NCI-H1048 (cell line): Measurements from ENCODE around the gene PDE1C.
"Not testable (repeated sequence)": the region's sequence is repeated elsewhere in the genome, so short reads cannot be mapped to it uniquely, and the experiment has no call there.

Experiments
- DNase-seq: peaks from one replicate; lab custom pipeline; 2025; lab: John Stamatoyannopoulos, UW

Gene PDE1C

DNA sequence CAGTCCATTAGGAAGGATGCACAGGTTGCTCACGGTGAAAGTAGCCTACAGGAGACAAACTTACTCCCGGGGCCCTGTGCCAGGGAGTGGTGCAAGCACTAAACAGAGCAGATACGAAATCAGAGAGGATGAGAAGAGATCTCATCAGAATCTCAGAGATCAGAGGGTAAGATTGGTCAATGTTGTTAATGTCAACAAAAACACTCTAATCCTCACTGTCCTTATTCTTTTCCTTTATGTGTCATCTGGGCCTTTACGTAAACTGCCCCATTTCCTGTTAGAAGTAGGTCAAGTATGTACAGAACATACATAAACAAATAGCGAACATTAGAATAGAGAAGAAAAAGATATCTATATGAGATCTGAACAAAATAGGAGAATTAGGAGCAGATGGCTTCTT lies 220.1 kb downstream of the PDE1C start:
- no peak for DNase-seq

DNA sequence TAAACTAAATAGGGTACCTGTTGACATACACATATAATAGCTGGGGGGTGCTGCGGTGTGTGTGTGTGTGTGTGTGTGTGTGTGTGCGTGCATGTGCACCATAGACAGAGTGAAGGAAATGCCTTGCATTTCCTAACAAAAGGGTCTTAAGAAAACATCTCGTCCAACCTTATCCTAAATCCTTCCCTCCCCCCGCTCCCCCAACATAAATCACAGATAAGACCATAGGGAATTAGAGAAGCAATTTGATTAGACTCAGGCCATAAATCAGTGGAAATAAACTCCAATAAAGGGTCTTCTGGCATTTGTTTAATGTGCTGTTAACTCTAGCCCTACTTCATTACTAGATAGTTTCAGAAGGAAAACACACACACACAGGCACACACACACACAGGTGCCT lies 234.7 kb downstream of the PDE1C start:
- DNase-seq, result no peak

GRCh38 chr7:31833625-31834024 lies 236.6 kb downstream of the PDE1C start:
- not testable (repeated sequence) for DNase-seq

DNA sequence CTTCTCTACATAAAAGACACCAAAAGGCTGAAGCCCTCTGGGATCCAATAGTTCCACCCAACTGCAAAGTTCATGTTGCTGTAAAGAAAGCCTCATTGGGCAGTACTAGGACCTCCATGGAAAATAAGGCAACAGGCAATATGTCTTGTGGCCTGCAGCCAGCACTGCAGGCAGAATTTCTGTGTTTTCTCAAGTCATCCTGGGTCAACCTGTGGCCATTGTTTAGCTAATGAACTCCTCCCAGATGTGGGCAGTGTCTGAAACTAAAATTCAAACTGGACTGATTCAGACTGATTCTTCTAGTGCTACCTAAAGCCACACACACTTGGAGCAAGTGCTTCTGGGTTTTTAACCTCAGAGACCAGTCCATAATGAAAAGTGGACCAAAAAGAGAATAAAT lies 241.7 kb downstream of the PDE1C start:
- no peak for DNase-seq

GRCh38 chr7:31825576-31825975 lies 244.6 kb downstream of the PDE1C start:
- no peak for DNase-seq

DNA sequence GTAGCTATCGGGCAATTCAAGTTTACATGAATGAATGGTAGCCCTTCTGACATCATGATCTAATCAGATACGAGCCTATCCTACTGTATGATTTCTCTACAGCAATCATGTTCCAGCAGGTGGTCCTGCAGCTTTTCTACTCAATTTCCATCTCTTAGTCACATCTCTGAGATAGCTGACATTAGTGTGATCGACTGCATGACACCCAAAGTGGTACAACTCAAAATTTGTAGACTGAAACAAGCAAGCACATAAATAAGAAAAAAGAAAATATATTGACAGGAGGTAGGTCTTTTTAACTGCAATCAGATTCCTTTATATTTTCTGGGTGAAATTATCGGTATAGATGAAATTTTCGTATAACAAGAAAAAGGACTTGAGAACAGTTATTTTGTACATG lies 251.2 kb downstream of the PDE1C start:
- no peak for DNase-seq

- DNase-seq, result no peak
These were observed 253.4 kb downstream of the PDE1C start for GRCh38 chr7:31816810-31817209.

DNA sequence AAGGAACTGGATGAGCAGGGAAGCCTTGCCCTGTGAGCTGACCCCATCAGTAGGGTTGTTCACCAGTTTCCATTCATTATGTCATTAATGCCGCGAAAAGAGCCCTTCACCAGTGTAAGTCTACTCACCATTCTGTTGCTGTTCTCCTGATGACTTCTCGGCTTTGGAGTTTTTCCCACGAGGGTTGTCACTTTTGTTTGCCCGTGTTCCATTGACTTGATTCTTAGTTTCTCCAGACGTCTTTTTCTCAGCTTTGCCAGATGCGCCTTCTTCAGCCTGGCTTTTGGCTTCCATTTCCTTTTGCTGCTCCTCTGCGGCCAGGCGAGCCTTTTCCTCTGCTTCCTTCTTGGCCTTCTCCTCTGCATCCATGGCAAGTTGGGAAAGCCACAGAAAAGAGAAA lies 254.4 kb downstream of the PDE1C start:
- DNase-seq, result no peak

DNA sequence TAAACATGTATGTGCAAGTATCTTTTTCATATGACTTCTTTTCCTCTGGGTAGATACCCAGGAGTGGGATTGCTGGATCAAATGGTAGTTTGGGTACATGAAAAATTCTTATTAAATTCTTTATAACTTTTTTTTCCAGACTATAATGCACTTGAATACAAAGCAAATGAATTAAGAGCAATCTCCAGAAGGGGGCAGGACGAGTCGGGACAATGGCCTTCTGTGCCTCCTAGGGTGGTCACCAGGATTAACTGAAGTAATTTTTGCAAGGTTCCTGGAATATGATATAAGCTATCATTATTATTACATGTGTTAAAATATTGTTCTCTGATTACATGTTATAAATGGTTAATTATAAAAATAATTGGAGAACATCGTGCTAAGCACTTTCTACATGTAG lies 256.0 kb downstream of the PDE1C start:
- no peak for DNase-seq

GRCh38 chr7:31811650-31812461 lies 258.4 kb downstream of the PDE1C start:
- DNase-seq, result no peak

DNA sequence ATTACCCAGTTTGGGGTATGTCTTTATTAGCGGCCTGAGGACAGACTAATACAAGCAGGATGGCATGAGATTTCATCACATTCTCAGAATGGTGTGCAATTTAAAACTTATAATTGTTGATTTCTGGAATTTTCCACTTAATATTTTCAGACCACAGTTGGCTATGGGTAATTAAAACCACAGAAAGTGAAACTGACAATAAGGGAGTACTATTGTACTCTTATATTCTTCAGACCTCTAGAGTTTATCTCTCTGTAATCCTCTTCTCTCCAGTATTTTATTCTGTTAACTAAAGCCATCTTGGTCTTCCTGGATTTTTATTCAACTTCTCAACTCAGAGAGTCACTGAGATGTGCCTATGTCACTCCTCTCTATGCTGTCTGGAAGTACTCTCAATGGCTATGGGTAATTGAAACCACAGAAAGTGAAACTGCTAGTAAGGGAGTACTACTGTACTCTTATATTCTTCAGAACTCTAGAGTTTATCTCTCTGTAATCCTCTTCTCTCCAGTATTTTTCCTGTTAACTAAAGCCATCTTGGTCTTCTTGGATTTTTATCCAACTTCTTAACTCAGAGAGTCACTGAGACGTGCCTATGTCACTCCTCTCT lies 264.9 kb downstream of the PDE1C start:
- DNase-seq, result no peak

- DNase-seq, result no peak
These were observed 273.8 kb downstream of the PDE1C start for GRCh38 chr7:31796375-31796774.

- no peak for DNase-seq
These were observed 275.3 kb downstream of the PDE1C start for GRCh38 chr7:31794851-31795344.

- DNase-seq, result no peak
These were observed 278.3 kb downstream of the PDE1C start for GRCh38 chr7:31791881-31792280.

- DNase-seq, result no peak
These were observed 281.1 kb downstream of the PDE1C start for GRCh38 chr7:31788883-31789680.

DNA sequence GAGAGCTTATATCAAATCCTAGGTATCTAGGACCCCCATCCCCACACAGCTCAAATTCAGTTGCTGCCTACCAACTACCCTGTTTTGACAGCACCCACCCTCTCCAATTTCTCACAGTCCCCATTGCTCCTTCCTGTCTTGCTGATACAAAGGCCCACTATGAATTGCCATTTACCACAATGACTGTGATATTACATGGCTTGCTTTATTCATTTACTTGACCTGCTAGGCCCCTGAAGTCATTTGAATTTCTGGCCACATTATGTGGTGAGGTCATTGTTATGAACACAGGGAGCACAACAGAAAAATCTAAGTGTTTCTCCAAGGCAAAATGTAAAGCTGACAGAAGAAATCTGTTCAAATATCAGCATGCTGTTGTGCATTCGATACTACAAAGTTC lies 281.8 kb downstream of the PDE1C start:
- DNase-seq, result no peak

GRCh38 chr7:31786326-31786725 lies 283.9 kb downstream of the PDE1C start:
- DNase-seq, result no peak

GRCh38 chr7:31785101-31785500 lies 285.1 kb downstream of the PDE1C start:
- no peak for DNase-seq

DNA sequence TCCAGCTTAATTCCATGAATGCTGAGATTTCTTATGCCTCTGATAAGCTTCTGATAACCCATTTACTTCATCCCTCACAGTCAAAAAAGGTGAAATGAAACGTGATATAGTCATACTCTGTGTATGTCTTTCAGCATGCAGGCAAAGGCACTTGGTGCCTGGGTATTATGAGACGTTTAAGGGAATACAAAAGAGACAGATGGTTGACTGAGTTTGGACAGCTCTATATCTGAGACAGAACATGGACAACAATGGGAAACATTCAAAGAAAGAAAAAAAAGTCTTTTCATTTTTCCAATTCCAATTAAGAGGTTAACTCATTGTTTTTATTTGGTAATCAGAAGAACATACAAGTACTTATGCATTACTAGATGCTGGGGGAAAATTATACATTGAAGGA lies 287.0 kb downstream of the PDE1C start:
- no peak for DNase-seq

DNA sequence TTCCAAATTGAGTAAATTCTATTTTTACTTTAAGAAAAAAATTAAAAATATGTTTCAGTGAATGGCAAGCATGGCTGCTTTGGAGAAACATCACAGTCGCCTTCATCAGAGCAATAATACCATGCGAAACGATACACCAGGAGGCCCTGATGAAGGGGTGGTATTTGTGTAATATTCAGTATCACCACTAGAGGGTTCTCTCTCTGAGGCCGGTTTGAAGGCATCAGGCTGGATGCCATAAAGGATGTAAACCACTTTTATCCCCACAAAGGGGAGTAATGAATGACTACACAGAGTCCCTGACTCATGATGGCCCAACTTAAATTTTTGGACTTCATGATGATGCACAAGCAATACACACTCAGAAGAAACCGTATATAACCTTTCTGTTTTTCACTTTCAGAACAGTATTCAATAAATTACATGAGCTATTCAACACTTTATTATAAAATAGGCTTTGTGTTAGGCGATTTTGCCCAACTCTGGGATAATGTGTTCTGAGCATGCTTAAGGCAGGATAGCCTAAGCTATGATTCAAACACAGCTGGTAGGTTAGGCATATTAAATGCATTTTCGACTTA lies 287.7 kb downstream of the PDE1C start:
- peak; percentile 48 for DNase-seq

GRCh38 chr7:31778296-31778695 lies 291.9 kb downstream of the PDE1C start:
- no peak for DNase-seq

GRCh38 chr7:31776616-31777015 lies 293.6 kb downstream of the PDE1C start:
- DNase-seq, result no peak
